ENCODE data around the gene MFGE8.
"Not testable (repeated sequence)": the region's sequence is repeated elsewhere in the genome, so short reads cannot be mapped to it uniquely, and the experiment has no call there.

Gene MFGE8
- 1.7 to 47.5 (median 19.4) reads per million in 9 experiments for total RNA-seq

GRCh38 chr15:88913017-88913849, at the start of gene MFGE8:
Gene MFGE8 (minus strand): TSS chr15:88913379. CDS start chr15:88913319, 60 bp downstream.
- H3K27me3 Mint-ChIP-seq, result peaks cover 14 to 24% of the 10 kb centered on the region in 2 donors
- no peaks in the 10 kb centered on the region for H3K9me3 Mint-ChIP-seq
- peaks cover 10 to 15% of the 10 kb centered on the region in 2 donors for H3K4me1 Mint-ChIP-seq (ENCODE audit: low read depth in 2 of 2)
- ATAC-seq (replicated peaks), result peak; percentile 92
- peaks cover 5% of the 10 kb centered on the region for H3K36me3 Mint-ChIP-seq (ENCODE audit: insufficient read depth)
- peak; percentile 49 to 59 (median 49) for DNase-seq
- H3K4me3 Mint-ChIP-seq, result peak within 1 kb of the TSS; percentile 94 to 97
- H3K27ac Mint-ChIP-seq, result peak within 1 kb of the TSS; percentile 80 to 82

GRCh38 chr15:88959445-88959844, 46.3 kb upstream of the MFGE8 start:
- H3K27ac Mint-ChIP-seq, result no peak overlapping the region
- H3K4me3 Mint-ChIP-seq, result no peak overlapping the region
- no peak for DNase-seq
- no peak for ATAC-seq (replicated peaks)
- no peaks in the 10 kb centered on the region for H3K9me3 Mint-ChIP-seq
- H3K27me3 Mint-ChIP-seq, result peaks cover 5 to 6% of the 10 kb centered on the region in 2 donors
- no peaks in the 10 kb centered on the region for H3K4me1 Mint-ChIP-seq (ENCODE audit: low read depth in 2 of 2)
- H3K36me3 Mint-ChIP-seq (ENCODE audit: insufficient read depth), result peaks cover 4% of the 10 kb centered on the region

- Mint-ChIP-seq H3K27me3 (peaks cover 7 to 14% of the 10 kb centered on the region in 2 donors), H3K4me3 (no peak overlapping the region), H3K27ac (no peak overlapping the region), H3K4me1 (ENCODE audit: low read depth in 2 of 2) (no peaks in the 10 kb centered on the region), H3K9me3 (no peaks in the 10 kb centered on the region), H3K36me3 (ENCODE audit: insufficient read depth) (peaks cover 4% of the 10 kb centered on the region)
- DNase-seq, result no peak
- ATAC-seq (replicated peaks), result no peak
Measured at GRCh38 chr15:88956906-88957305, 43.7 kb upstream of the MFGE8 start.

GRCh38 chr15:88956263-88956662, 43.1 kb upstream of the MFGE8 start:
- no peak for ATAC-seq (replicated peaks)
- DNase-seq, result no peak
- H3K27ac Mint-ChIP-seq, result no peak overlapping the region

GRCh38 chr15:88954431-88955277, 41.5 kb upstream of the MFGE8 start:
- Mint-ChIP-seq H3K27me3 (peaks cover 7 to 15% of the 10 kb centered on the region in 2 donors), H3K36me3 (ENCODE audit: insufficient read depth) (peaks cover 4% of the 10 kb centered on the region), H3K4me1 (ENCODE audit: low read depth in 2 of 2) (no peaks in the 10 kb centered on the region), H3K27ac (peak overlapping the region in 1 of 2 donors; percentile 73), H3K9me3 (no peaks in the 10 kb centered on the region), H3K4me3 (no peak overlapping the region)
- ATAC-seq (replicated peaks), result no peak
- no peak for DNase-seq

More at GRCh38 chr15:88956263-88956662, 43.1 kb upstream of the MFGE8 start:
- Mint-ChIP-seq H3K4me3 (no peak overlapping the region), H3K9me3 (no peaks in the 10 kb centered on the region), H3K4me1 (ENCODE audit: low read depth in 2 of 2) (no peaks in the 10 kb centered on the region), H3K36me3 (ENCODE audit: insufficient read depth) (peaks cover 4% of the 10 kb centered on the region), H3K27me3 (peaks cover 7 to 14% of the 10 kb centered on the region in 2 donors)

GRCh38 chr15:88950600-88951160, 37.5 kb upstream of the MFGE8 start:
- ATAC-seq (replicated peaks) (no peak), DNase-seq (no peak)
- Mint-ChIP-seq H3K27ac (no peak overlapping the region), H3K27me3 (peaks cover 7 to 17% of the 10 kb centered on the region in 2 donors), H3K4me3 (no peak overlapping the region), H3K4me1 (ENCODE audit: low read depth in 2 of 2) (no peaks in the 10 kb centered on the region), H3K9me3 (no peaks in the 10 kb centered on the region), H3K36me3 (ENCODE audit: insufficient read depth) (peaks cover 4% of the 10 kb centered on the region)

GRCh38 chr15:88949734-88950400, 36.7 kb upstream of the MFGE8 start:
- Mint-ChIP-seq H3K27ac (no peak overlapping the region), H3K4me3 (no peak overlapping the region), H3K36me3 (ENCODE audit: insufficient read depth) (peaks cover under 1% of the 10 kb centered on the region), H3K27me3 (peaks cover 7 to 17% of the 10 kb centered on the region in 2 donors), H3K4me1 (ENCODE audit: low read depth in 2 of 2) (no peaks in the 10 kb centered on the region), H3K9me3 (no peaks in the 10 kb centered on the region)
- no peak for DNase-seq
- no peak for ATAC-seq (replicated peaks)

- Mint-ChIP-seq H3K9me3 (no peaks in the 10 kb centered on the region), H3K27me3 (peaks cover 6 to 13% of the 10 kb centered on the region in 2 donors), H3K36me3 (ENCODE audit: insufficient read depth) (no peaks in the 10 kb centered on the region), H3K4me1 (ENCODE audit: low read depth in 2 of 2) (no peaks in the 10 kb centered on the region), H3K27ac (no peak overlapping the region), H3K4me3 (no peak overlapping the region)
- DNase-seq, result no peak
- ATAC-seq (replicated peaks), result no peak
Measured at GRCh38 chr15:88940110-88940675, 27.0 kb upstream of the MFGE8 start.

GRCh38 chr15:88939486-88939806, 26.3 kb upstream of the MFGE8 start:
- no peaks in the 10 kb centered on the region for H3K4me1 Mint-ChIP-seq (ENCODE audit: low read depth in 2 of 2)

GRCh38 chr15:88938802-88939485, 25.8 kb upstream of the MFGE8 start:
- ATAC-seq (replicated peaks) (no peak), DNase-seq (no peak)
- Mint-ChIP-seq H3K36me3 (ENCODE audit: insufficient read depth) (no peaks in the 10 kb centered on the region), H3K4me1 (ENCODE audit: low read depth in 2 of 2) (no peaks in the 10 kb centered on the region), H3K4me3 (no peak overlapping the region), H3K27me3 (peaks cover 9 to 25% of the 10 kb centered on the region in 2 donors), H3K9me3 (no peaks in the 10 kb centered on the region), H3K27ac (no peak overlapping the region)

More at GRCh38 chr15:88939486-88939806, 26.3 kb upstream of the MFGE8 start:
- DNase-seq, result no peak
- Mint-ChIP-seq H3K27me3 (peaks cover 6 to 20% of the 10 kb centered on the region in 2 donors), H3K9me3 (no peaks in the 10 kb centered on the region), H3K27ac (no peak overlapping the region), H3K36me3 (ENCODE audit: insufficient read depth) (no peaks in the 10 kb centered on the region), H3K4me3 (no peak overlapping the region)
- no peak for ATAC-seq (replicated peaks)

GRCh38 chr15:88934449-88934848, 21.3 kb upstream of the MFGE8 start:
- not testable (repeated sequence) for H3K9me3 Mint-ChIP-seq; DNase-seq; H3K4me1 Mint-ChIP-seq (ENCODE audit: low read depth in 2 of 2)

GRCh38 chr15:88932875-88933330, 19.7 kb upstream of the MFGE8 start:
- Mint-ChIP-seq H3K27ac (no peak overlapping the region), H3K27me3 (peaks cover 52 to 63% of the 10 kb centered on the region in 2 donors), H3K4me1 (ENCODE audit: low read depth in 2 of 2) (no peaks in the 10 kb centered on the region), H3K36me3 (ENCODE audit: insufficient read depth) (no peaks in the 10 kb centered on the region), H3K9me3 (no peaks in the 10 kb centered on the region), H3K4me3 (no peak overlapping the region)
- ATAC-seq (replicated peaks) (no peak), DNase-seq (no peak)

More at GRCh38 chr15:88934449-88934848, 21.3 kb upstream of the MFGE8 start:
- H3K36me3 Mint-ChIP-seq (ENCODE audit: insufficient read depth); H3K27ac Mint-ChIP-seq; ATAC-seq (replicated peaks); H3K4me3 Mint-ChIP-seq: not testable (repeated sequence)
- peaks cover 45 to 58% of the 10 kb centered on the region in 2 donors for H3K27me3 Mint-ChIP-seq

Data from effector memory CD8-positive, alpha-beta T cell (primary cell).